Measurements from ENCODE around the gene NCAN. TPM values are rescaled to one million over a fixed set of nuclear protein-coding genes. Genes with fewer than 3 reads are reported as not detected.
"Not testable (repeated sequence)": the region's sequence is repeated elsewhere in the genome, so short reads cannot be mapped to it uniquely, and the experiment has no call there.

Gene NCAN
- total RNA-seq, 1 donor from 2014 or later: not detected

- intact Hi-C loops (cut with micrococcal nuclease): loop anchor here (2.0 kb wide), 1 partner anchor 31 kb away; the partner anchor contains the start of genes BORCS8 and RFXANK
These were observed 11.9 kb downstream of the NCAN start for GRCh38 chr19:19223636-19224035.

- intact Hi-C loops (cut with micrococcal nuclease): loop anchor here (2.0 kb wide), 1 partner anchor 32 kb away; the partner anchor contains the start of genes BORCS8 and RFXANK
These were observed 12.5 kb downstream of the NCAN start for GRCh38 chr19:19224150-19224851.

DNA sequence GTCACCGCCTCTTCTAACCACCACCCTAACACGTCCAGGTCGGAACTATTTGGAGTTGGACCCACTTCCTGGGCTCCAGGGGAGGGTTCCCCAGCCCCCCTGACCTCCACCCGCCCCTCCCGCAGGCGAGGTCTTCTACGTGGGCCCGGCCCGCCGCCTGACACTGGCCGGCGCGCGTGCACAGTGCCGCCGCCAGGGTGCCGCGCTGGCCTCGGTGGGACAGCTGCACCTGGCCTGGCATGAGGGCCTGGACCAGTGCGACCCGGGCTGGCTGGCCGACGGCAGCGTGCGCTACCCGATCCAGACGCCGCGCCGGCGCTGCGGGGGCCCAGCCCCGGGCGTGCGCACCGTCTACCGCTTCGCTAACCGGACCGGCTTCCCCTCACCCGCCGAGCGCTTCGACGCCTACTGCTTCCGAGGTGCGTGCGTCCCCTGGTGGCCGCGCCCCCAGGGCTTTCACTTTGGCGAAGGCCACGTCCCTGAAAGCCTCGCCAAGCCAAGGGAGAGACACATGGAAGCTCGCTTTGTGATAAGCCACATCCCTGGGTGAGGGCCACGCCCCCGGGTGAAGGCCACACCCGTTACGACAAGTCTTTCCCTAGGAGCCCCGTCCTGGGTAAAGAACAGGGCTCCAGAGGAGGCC, 13.2 kb downstream of the NCAN start:
- intact Hi-C loops (cut with micrococcal nuclease): loop anchor here (1.0 to 2.0 kb wide), 2 partner anchors 32 to 79 kb away; partner anchors contain the start of genes BORCS8 and RFXANK

DNA sequence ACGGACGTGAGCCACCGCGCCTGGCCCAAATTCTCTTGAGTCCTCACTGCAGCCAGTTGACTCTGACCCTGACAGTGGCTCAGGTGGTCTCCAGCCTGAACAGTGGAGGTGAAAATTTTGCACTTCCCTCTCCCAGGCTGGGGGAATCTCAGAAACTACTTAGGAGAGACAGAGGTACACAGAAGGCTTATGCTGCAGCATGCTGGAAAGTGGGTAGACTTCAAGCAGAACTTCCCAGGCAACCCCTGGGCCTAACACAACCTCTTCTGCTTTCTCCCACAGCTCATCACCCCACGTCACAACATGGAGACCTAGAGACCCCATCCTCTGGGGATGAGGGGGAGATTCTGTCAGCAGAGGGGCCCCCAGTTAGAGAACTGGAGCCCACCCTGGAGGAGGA, 14.4 kb downstream of the NCAN start:
- intact Hi-C loops (cut with micrococcal nuclease): no loop called here

DNA sequence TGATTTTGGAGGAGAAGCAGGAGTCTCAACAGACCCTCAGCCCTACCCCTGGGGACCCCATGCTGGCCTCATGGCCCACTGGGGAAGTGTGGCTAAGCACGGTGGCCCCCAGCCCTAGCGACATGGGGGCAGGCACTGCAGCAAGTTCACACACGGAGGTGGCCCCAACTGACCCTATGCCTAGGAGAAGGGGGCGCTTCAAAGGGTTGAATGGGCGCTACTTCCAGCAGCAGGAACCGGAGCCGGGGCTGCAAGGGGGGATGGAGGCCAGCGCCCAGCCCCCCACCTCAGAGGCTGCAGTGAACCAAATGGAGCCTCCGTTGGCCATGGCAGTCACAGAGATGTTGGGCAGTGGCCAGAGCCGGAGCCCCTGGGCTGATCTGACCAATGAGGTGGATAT, 14.9 kb downstream of the NCAN start:
- intact Hi-C loops (cut with micrococcal nuclease): no loop called here

DNA sequence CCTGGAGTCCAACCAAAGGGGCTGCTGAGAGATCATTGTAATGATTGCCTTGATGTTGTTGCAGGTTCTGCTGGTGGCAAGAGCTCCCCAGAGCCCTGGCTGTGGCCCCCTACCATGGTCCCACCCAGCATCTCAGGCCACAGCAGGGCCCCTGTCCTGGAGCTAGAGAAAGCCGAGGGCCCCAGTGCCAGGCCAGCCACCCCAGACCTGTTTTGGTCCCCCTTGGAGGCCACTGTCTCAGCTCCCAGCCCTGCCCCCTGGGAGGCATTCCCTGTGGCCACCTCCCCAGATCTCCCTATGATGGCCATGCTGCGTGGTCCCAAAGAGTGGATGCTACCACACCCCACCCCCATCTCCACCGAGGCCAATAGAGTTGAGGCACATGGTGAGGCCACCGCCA, 15.5 kb downstream of the NCAN start:
- intact Hi-C loops (cut with micrococcal nuclease): no loop called here

DNA sequence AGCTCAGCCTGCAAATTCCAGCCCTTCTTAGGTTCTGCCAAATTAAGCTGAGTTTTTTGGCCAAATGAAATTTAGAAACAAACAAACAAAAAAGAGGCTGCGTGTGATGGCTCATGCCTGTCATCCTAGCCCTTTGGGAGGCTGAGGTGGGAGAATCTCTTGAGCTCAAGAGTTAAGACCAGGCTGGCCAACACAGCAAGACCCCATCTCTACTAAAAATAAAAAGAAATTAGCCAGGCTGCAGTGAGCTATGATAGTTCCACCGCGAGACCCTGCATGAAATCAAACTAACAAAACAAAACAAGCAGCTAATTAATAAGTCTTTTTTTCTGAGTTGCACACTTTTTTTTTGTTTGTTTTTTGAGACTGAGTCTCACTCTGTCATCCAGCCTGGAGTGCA, 17.9 kb downstream of the NCAN start:
- intact Hi-C loops (cut with micrococcal nuclease): no loop called here

DNA sequence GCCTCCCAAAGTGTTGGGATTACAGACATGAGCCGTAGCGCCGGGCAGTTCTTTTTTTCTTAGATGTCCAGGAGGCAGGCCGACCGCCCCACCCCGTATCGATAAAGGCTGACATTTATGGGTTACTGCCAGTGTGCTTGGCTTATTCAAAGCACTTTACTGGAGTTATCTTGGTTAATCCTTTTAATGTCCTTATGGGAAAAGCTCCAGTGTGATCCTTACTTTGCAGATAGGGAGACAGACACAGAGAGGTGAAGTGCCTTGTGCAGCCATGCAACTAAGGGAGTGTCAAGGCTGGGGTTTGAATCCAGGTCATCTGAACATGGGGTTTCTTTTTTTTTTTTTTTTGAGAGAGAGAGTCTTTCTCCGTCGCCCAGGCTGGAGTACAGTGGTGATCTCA, 19.2 kb downstream of the NCAN start:
- intact Hi-C loops (cut with micrococcal nuclease): no loop called here

DNA sequence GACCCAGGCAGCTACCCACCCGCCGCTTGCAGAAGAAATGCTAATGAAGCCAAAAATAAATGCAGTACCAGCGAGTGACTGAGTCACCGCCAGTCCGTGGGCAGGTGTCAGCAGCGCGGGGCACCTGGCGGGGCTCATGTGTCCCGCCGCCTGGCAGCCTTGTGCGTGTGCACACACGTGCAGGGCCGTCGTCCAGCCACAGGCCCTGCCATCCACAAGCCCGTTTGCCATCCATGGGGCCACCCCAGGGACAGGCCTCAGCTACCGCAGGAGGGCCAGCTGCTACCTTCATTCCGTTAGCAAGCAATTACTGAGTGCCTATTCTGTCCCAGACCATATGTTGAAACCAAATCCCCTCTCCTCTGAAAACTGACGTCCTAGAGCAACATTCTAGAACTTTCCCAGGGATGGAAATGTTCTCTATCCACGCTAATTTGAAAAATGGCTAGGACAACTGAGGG, 20.5 kb downstream of the NCAN start:
- intact Hi-C loops (cut with micrococcal nuclease): no loop called here

DNA sequence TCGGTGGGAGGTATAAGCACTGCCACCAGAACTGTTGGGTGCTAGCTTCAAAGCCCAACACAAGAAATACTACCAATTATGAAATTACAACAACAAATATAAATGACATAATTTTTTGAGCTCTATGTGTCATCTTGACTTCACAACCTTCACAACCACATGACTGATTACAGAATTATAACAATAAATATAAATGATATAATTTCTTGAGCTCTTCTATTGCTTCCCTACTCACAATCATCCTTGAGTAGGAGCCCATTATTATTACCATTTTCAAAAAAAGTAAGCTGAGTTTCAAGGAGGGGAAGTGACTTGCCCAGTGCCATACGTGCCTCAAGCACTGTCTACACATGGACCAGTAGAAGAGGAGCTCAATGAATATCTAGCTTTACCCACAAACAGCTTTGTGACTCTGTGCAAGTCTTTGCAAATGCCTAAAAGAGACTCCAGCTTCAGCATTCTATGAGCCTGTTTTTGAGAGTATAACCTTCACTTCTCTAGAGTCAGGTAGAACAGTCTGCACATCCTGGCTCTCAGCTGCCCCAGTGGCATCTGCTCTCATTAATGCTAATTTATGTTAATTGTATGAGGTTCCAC, 22.6 kb downstream of the NCAN start:
- intact Hi-C loops (cut with micrococcal nuclease): no loop called here

DNA sequence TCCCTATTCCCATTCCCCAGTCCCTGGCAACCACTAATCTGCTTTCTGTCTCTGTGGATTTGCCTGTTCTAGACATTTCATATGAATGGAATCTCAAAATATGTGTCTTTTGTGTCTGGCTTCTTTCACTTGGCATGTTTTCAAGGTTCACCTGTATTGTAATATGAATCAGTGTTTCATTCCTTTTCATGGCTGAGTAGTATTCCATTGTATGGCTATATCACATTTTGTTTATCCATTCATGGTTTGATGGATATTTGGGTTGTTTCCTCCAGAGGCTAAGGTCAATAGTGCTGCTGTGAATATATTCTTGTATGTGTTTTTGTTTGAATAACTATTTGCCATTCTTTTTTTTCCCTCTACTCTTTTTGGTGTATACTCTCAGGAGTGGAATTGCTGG, 24.4 kb downstream of the NCAN start:
- intact Hi-C loops (cut with micrococcal nuclease): no loop called here

GRCh38 chr19:19238126-19238894, 26.6 kb downstream of the NCAN start:
- intact Hi-C loops (cut with micrococcal nuclease): no loop called here

- intact Hi-C loops (cut with micrococcal nuclease): no loop called here
These were observed 27.9 kb downstream of the NCAN start for GRCh38 chr19:19239675-19240074.

DNA sequence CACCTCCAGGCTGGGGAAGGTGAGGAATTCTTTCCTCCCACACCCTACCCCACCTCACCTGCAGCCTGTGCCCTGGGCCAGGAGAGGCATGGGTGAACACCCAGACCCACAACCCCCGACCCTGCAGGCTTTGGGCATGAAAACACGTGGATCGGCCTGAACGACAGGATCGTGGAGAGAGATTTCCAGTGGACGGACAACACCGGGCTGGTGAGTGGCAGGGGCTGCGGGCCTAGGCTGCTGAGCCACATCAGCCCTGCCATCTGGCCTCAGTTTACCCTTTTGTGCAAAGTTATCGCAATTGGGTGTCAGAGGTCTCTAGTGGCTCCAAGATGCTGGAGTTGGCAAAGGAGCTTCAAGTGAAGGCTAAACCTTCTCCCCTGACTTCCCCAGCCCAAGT, 28.7 kb downstream of the NCAN start:
- intact Hi-C loops (cut with micrococcal nuclease): no loop called here

GRCh38 chr19:19250196-19250801, 38.5 kb downstream of the NCAN start:
- intact Hi-C loops (cut with micrococcal nuclease): no loop called here

DNA sequence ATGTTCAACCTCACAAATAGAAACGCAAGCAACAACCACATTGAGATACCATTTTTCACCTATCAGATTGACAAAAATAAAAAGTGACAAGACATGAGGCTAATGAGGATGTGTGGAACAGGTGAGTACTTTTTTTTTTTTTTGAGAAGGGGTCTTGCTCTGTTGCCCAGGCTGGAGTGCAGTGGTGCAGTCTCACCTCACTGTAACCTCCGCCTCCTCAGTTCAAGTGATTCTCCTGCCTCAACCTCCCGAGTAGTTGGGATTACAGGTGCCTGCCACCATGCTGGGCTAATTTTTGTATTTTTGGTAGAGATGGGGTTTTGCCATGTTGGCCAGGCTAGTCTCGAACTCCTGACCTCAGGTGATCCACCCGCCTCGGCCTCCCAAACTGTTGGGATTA, 41.7 kb downstream of the NCAN start:
- intact Hi-C loops (cut with micrococcal nuclease): not testable (repeated sequence)

DNA sequence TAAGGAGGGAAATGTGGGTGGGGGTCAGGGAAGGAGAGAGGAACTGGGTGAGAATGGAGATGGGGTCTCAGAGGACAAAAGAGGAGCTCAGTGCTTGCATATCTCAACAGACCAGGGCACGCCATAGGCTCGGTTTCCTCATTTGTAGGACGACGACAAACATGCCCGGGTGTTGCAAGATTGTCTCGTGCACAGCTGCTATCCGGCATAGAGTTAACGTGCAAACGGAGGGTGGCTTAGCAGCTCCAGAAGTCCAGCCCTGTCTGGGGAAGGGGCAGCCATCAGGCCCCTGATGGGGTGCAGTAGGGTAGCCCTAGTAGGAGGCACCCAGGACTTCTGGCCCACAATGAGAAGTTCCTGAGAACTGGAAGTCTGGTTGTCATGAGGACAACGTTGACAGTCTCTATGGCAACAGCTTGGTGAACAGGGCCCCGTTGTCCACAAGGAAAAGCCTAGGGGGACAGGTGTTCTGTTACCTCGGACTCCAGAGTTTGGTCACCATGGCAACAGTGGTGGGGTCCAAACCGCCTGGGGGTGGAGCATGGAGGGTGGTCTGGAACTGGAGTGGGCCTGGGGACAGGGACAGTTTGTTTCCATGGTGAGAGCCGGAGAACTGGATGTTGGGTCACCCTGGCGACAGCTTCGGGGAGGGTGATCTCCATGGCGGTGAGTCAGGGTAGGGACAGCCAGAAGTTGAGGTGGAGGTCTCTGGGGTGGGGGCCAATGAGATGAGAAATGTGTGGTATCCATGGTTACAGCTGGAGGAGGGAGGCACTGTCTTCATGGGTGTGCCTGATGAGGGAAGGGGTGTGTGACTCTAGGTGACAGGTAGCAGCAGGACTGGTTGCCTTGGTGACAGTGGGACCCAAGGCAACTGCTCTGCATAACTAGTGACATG, 44.6 kb downstream of the NCAN start:
- intact Hi-C loops (cut with micrococcal nuclease): no loop called here

DNA sequence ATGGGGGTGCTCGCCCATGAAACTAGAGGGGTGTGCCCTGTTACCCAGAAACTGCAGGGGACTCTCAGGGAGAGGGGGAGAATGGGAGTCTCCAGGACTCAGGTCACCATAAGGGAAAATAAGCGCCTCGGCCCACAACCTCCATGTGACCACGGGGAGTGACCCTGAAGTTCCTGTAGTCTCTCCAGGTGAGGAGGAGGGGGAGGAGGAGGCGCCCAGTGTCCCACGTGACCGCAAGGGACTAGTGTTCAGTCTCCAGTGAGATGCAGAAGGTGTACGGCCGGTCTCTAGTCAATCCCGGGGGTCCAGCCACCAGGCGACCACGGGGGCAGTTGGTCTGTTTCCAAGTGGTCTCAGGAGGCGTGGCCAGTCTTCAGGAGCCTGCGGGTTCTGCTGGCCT, 45.4 kb downstream of the NCAN start:
- intact Hi-C loops (cut with micrococcal nuclease): no loop called here

- intact Hi-C loops (cut with micrococcal nuclease): no loop called here
These were observed 46.3 kb downstream of the NCAN start for GRCh38 chr19:19257836-19258588.
